A673 (cell line): ENCODE measurements around the gene SARS1. TPM values are rescaled to one million over a fixed set of nuclear protein-coding genes. Genes with fewer than 3 reads are reported as not detected.

ENCODE experiments used
- BruUV-seq: library from RNA; stranded (reverse); fragments of 400-500 nt; replicated peaks from 2 replicates; lab custom pipeline; 2021; lab: Mats Ljungman, UMichigan
- CTCF ChIA-PET: fragments of 300-600 bp; sonication (Branson Sonifier 250); formaldehyde crosslinking; loops from one replicate; lab custom pipeline; 2022; ENCODE audit warnings: antibody characterized with exemption; lab: Charles Lee
- POLR2A ChIA-PET: fragments of 300-600 bp; sonication (Branson Sonifier 250); formaldehyde crosslinking; loops from one replicate; lab custom pipeline; 2022; ENCODE audit warnings: antibody characterized with exemption; ENCODE audit not compliant: low non-redundant PET; lab: Charles Lee
- DNase-seq: peaks from one replicate; pipeline ENCODE4 v3.0.0-alpha.2; 2015; ENCODE audit warnings: low spot score
- H3K27ac ChIP-seq: fragments of 200-600 bp; sonication (generic); 2 replicates; pipeline ENCODE4 v1.5.1; 2016; ENCODE audit warnings: mixed run types, low read depth, mild to moderate bottlenecking, mixed read lengths, antibody characterized with exemption, low read length; ENCODE audit not compliant: poor library complexity, severe bottlenecking
- H3K27me3 ChIP-seq: fragments of 200-600 bp; sonication (generic); replicated peaks from 2 replicates; pipeline ENCODE4 v1.6.1; 2017; ENCODE audit warnings: mixed run types, low read depth, mild to moderate bottlenecking, mixed read lengths, antibody characterized with exemption, low read length; ENCODE audit not compliant: insufficient read depth, poor library complexity
- H3K36me3 ChIP-seq: fragments of 200-600 bp; sonication (generic); 2 replicates; pipeline ENCODE4 v1.6.1; 2016; ENCODE audit warnings: mixed run types, mild to moderate bottlenecking, mixed read lengths, antibody characterized with exemption, low read length; ENCODE audit not compliant: insufficient read depth, poor library complexity, severe bottlenecking
- H3K4me1 ChIP-seq: fragments of 200-600 bp; sonication (generic); 2 replicates; pipeline ENCODE4 v1.6.1; 2017; ENCODE audit warnings: mixed run types, mild to moderate bottlenecking, mixed read lengths, antibody characterized with exemption, low read length; ENCODE audit not compliant: insufficient read depth, poor library complexity, severe bottlenecking
- H3K4me3 ChIP-seq: fragments of 200-600 bp; sonication (generic); 2 replicates; pipeline ENCODE4 v1.5.1; 2016; ENCODE audit warnings: low read depth, mixed run types, mild to moderate bottlenecking, mixed read lengths, low read length; ENCODE audit not compliant: poor library complexity, severe bottlenecking
- H3K9me3 ChIP-seq: fragments of 200-600 bp; sonication (generic); 2 replicates; pipeline ENCODE4 v1.6.1; 2016; ENCODE audit warnings: mixed run types, low read depth, mild to moderate bottlenecking, mixed read lengths, antibody characterized with exemption, low read length; ENCODE audit not compliant: poor library complexity, severe bottlenecking
- EZH2 ChIP-seq: fragments of 200-600 bp; sonication (generic); IDR thresholded peaks from 2 replicates; pipeline ENCODE4 v1.6.1; 2017; ENCODE audit warnings: borderline replicate concordance, low read depth, mild to moderate bottlenecking, mixed read lengths, antibody characterized with exemption, low read length; ENCODE audit not compliant: poor library complexity, severe bottlenecking
- intact Hi-C: fragments of 100-400 bp; cut with micrococcal nuclease; formaldehyde crosslinking; loops from one replicate; pipeline ENCODE4 v1.10.0; 2022; ENCODE audit not compliant: unreplicated experiment
- total RNA-seq: library from RNA; stranded (reverse); gene quantifications from 2 replicates; pipeline ENCODE4 v1.2.3, GENCODE V29; 2021
- TF ChIP-seq, protein P1 (sequence below): fragments of 300-800, 200-600 bp; sonication (generic); conservative IDR thresholded peaks from 2 replicates; pipeline ENCODE4 v1.5.1; 2017; ENCODE audit warnings: low read depth, mild to moderate bottlenecking, antibody characterized with exemption, low read length, moderate library complexity, mixed read lengths

SARS1 gene
- total RNA-seq, 1 experiment from 2014 or later: 259 TPM

- POLR2A ChIA-PET: no interaction called here
- DNase-seq: no peak
- no peaks in the 10 kb centered on the region for H3K9me3 ChIP-seq
- no peaks in the 10 kb centered on the region for H3K4me1 ChIP-seq
- H3K27ac ChIP-seq: no peak overlapping the region
- no peaks in the 10 kb centered on the region for H3K27me3 ChIP-seq
- no TSS peak for BruUV-seq
- no peak overlapping the region for H3K4me3 ChIP-seq
- intact Hi-C loops: no loop called here
- no peaks in the 10 kb centered on the region for H3K36me3 ChIP-seq
- TF ChIP-seq, protein P1, sequence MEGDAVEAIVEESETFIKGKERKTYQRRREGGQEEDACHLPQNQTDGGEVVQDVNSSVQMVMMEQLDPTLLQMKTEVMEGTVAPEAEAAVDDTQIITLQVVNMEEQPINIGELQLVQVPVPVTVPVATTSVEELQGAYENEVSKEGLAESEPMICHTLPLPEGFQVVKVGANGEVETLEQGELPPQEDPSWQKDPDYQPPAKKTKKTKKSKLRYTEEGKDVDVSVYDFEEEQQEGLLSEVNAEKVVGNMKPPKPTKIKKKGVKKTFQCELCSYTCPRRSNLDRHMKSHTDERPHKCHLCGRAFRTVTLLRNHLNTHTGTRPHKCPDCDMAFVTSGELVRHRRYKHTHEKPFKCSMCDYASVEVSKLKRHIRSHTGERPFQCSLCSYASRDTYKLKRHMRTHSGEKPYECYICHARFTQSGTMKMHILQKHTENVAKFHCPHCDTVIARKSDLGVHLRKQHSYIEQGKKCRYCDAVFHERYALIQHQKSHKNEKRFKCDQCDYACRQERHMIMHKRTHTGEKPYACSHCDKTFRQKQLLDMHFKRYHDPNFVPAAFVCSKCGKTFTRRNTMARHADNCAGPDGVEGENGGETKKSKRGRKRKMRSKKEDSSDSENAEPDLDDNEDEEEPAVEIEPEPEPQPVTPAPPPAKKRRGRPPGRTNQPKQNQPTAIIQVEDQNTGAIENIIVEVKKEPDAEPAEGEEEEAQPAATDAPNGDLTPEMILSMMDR: no peak
- no peak for TF ChIP-seq EZH2
- CTCF ChIA-PET: no interaction called here
Measured at GRCh38 chr1:109186733-109187086, 27.0 kb upstream of the SARS1 start.

DNA sequence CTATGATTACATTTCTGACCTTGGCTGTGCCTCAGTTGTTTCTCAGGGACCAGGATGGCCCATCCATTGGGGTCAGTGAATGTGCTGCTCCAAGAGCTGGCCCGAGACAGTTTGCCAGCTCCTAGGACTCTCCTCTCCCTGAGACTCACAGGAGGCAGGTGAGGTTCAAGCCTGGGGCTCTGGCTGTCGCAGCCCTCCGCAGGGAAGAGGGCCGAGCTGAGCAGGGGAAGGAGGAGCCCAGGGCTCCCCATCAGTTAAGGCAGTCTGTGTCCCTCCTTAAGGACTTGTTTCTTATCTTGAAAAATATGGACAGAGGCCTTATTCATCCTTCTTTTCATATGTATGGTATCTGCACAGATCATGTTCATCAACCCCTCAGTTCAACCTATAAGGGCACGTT lies 26.6 kb upstream of the SARS1 start:
- Histone ChIP-seq H3K36me3 (no peaks in the 10 kb centered on the region), H3K4me3 (no peak overlapping the region), H3K4me1 (no peaks in the 10 kb centered on the region), H3K9me3 (no peaks in the 10 kb centered on the region), H3K27ac (no peak overlapping the region), H3K27me3 (no peaks in the 10 kb centered on the region)
- CTCF ChIA-PET: no interaction called here
- DNase-seq: no peak
- POLR2A ChIA-PET: no interaction called here
- no TSS peak for BruUV-seq
- intact Hi-C loops: no loop called here
- TF ChIP-seq, protein P1: no peak

- CTCF ChIA-PET: no interaction called here
- no TSS peak for BruUV-seq
- POLR2A ChIA-PET: no interaction called here
Measured at GRCh38 chr1:109188200-109188599, 25.5 kb upstream of the SARS1 start.

More at GRCh38 chr1:109188200-109188599, 25.5 kb upstream of the SARS1 start:
- intact Hi-C loops: no loop called here
- Histone ChIP-seq H3K4me1 (no peaks in the 10 kb centered on the region), H3K4me3 (no peak overlapping the region), H3K36me3 (no peaks in the 10 kb centered on the region), H3K27me3 (no peaks in the 10 kb centered on the region), H3K27ac (no peak overlapping the region), H3K9me3 (no peaks in the 10 kb centered on the region)
- TF ChIP-seq EZH2: no peak
- TF ChIP-seq, protein P1: no peak
- no peak for DNase-seq
